ACHN (cell line): ENCODE data around the gene TMEM200A.

Experiments
- DNase-seq: peaks from one replicate; pipeline ENCODE4 v3.0.0-alpha.2; 2015
- in situ Hi-C: cut with HindIII; loops from 2 replicates; pipeline ENCODE4 v1.10.0; 2017; ENCODE audit warnings: low sequenced_read_pairs, low pct_ligation_motif_present, low pct_unique_long_range_greater_than_20kb

TMEM200A gene

GRCh38 chr6:130372786-130373185 is 7.0 kb downstream of the TMEM200A start:
- in situ Hi-C loops = no loop called here
- DNase-seq = no peak

GRCh38 chr6:130373992-130374391 is 8.2 kb downstream of the TMEM200A start:
- DNase-seq = no peak
- in situ Hi-C loops = no loop called here

- in situ Hi-C loops = no loop called here
- DNase-seq = no peak
These were observed 11.1 kb downstream of the TMEM200A start for GRCh38 chr6:130376936-130377335.

- DNase-seq = no peak
- in situ Hi-C loops = no loop called here
These were observed 11.6 kb downstream of the TMEM200A start for GRCh38 chr6:130377371-130377770.

- in situ Hi-C loops = no loop called here
These were observed 12.1 kb downstream of the TMEM200A start for GRCh38 chr6:130377915-130378314.

GRCh38 chr6:130379223-130379622 is 13.4 kb downstream of the TMEM200A start:
- in situ Hi-C loops = no loop called here
- no peak for DNase-seq

More at GRCh38 chr6:130377915-130378314, 12.1 kb downstream of the TMEM200A start:
- DNase-seq = no peak

- no peak for DNase-seq
- in situ Hi-C loops = no loop called here
These were observed 15.2 kb downstream of the TMEM200A start for GRCh38 chr6:130381012-130381411.

- in situ Hi-C loops = no loop called here
- no peak for DNase-seq
These were observed 15.9 kb downstream of the TMEM200A start for GRCh38 chr6:130381459-130382380.

- in situ Hi-C loops = no loop called here
- DNase-seq = no peak
These were observed 17.2 kb downstream of the TMEM200A start for GRCh38 chr6:130382872-130383490.

- no peak for DNase-seq
- in situ Hi-C loops = no loop called here
These were observed 19.4 kb downstream of the TMEM200A start for GRCh38 chr6:130385064-130385695.

GRCh38 chr6:130389142-130389541 is 23.3 kb downstream of the TMEM200A start:
- DNase-seq = no peak
- in situ Hi-C loops = no loop called here

GRCh38 chr6:130390890-130391289 is 25.1 kb downstream of the TMEM200A start:
- in situ Hi-C loops = no loop called here
- no peak for DNase-seq

GRCh38 chr6:130393306-130393705 is 27.5 kb downstream of the TMEM200A start:
- DNase-seq = no peak
- in situ Hi-C loops = no loop called here

GRCh38 chr6:130394246-130394645 is 28.4 kb downstream of the TMEM200A start:
- no peak for DNase-seq
- in situ Hi-C loops = no loop called here

- in situ Hi-C loops = no loop called here
- no peak for DNase-seq
These were observed 29.3 kb downstream of the TMEM200A start for GRCh38 chr6:130395164-130395563.

- in situ Hi-C loops = no loop called here
- no peak for DNase-seq
These were observed 30.9 kb downstream of the TMEM200A start for GRCh38 chr6:130396722-130397121.

- in situ Hi-C loops = no loop called here
- DNase-seq = no peak
These were observed 39.7 kb downstream of the TMEM200A start for GRCh38 chr6:130405549-130405948.

- no peak for DNase-seq
- in situ Hi-C loops = no loop called here
These were observed 41.2 kb downstream of the TMEM200A start for GRCh38 chr6:130407032-130407431.

- in situ Hi-C loops = no loop called here
- DNase-seq = no peak
These were observed 43.7 kb downstream of the TMEM200A start for GRCh38 chr6:130409418-130410100.
